Measurements from ENCODE around the gene ZNF236.

DNA sequence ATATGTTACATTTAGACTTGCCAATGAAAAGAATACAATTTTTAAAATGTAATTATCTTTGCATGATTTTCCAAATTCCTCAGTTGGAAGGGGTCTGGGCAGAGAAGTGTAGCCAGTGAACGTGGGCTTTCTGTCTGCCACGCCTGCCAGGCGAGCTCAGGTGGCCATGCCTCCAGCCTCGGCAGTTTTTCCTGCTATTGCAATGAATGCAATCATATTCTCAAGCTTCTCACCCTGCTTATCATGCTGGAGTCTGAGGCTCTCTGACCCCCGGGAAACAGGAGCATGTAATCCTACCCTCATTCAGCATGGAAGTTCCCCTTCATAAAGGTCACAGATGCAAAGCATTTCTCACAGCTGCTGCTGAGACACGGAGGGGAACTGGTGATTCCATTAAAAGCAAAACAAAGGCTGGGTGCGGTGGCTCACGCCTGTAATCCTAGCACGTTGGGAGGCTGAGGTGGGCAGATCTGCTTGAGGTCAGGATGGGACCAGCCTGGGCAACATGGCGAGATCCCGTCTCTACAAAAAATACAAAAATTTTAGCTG, 155.4 kb downstream of the ZNF236 start:
- TF ChIP-seq, protein P1, sequence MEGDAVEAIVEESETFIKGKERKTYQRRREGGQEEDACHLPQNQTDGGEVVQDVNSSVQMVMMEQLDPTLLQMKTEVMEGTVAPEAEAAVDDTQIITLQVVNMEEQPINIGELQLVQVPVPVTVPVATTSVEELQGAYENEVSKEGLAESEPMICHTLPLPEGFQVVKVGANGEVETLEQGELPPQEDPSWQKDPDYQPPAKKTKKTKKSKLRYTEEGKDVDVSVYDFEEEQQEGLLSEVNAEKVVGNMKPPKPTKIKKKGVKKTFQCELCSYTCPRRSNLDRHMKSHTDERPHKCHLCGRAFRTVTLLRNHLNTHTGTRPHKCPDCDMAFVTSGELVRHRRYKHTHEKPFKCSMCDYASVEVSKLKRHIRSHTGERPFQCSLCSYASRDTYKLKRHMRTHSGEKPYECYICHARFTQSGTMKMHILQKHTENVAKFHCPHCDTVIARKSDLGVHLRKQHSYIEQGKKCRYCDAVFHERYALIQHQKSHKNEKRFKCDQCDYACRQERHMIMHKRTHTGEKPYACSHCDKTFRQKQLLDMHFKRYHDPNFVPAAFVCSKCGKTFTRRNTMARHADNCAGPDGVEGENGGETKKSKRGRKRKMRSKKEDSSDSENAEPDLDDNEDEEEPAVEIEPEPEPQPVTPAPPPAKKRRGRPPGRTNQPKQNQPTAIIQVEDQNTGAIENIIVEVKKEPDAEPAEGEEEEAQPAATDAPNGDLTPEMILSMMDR (IDR thresholded peaks at IDR 0.05), result no peak
- no peak for TF ChIP-seq POLR2AphosphoS5 (IDR thresholded peaks at IDR 0.05)
